Measurements from ENCODE around the gene DNAJC16.

DNAJC16 gene

GRCh38 chr1:15543251-15543588 is 16.6 kb downstream of the DNAJC16 start:
- no peak overlapping the region for H3K4me3 ChIP-seq (ENCODE audit: control insufficient read depth, low read depth, low read length)
- TF ChIP-seq CTCF (conservative IDR thresholded peaks at IDR 0.05; ENCODE audit: control insufficient read depth, insufficient read depth, low read depth, low read length) = no peak
- no peak for DNase-seq (ENCODE audit: low read depth)

GRCh38 chr1:15543589-15544568 is 17.2 kb downstream of the DNAJC16 start:
- no peak overlapping the region for H3K4me3 ChIP-seq (ENCODE audit: control insufficient read depth, low read depth, low read length)
- no peak for TF ChIP-seq CTCF (conservative IDR thresholded peaks at IDR 0.05; ENCODE audit: control insufficient read depth, insufficient read depth, low read depth, low read length)
- peak; percentile 33 for DNase-seq (ENCODE audit: low read depth)

DNA sequence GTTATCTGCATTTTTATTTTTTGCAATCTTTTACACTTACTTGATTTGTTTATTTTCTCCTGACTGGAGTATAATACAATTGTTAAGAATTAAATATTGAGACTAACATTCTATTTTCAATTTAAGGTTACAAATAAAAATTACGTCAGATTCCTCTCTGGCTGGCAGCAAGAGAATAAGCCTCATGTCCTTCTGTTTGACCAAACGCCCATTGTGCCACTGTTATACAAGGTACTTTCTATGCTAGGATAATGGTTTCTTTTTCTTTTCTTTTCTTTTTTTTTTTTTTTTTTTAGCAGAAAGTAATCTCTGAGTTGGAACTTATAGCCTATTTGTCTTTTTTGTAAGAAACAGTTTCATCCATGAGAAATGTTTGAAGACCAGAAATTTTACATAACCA is 20.0 kb downstream of the DNAJC16 start:
- no peak for DNase-seq (ENCODE audit: low read depth)
- H3K4me3 ChIP-seq (ENCODE audit: control insufficient read depth, low read depth, low read length) = no peak overlapping the region
- TF ChIP-seq CTCF (conservative IDR thresholded peaks at IDR 0.05; ENCODE audit: control insufficient read depth, insufficient read depth, low read depth, low read length) = no peak

DNA sequence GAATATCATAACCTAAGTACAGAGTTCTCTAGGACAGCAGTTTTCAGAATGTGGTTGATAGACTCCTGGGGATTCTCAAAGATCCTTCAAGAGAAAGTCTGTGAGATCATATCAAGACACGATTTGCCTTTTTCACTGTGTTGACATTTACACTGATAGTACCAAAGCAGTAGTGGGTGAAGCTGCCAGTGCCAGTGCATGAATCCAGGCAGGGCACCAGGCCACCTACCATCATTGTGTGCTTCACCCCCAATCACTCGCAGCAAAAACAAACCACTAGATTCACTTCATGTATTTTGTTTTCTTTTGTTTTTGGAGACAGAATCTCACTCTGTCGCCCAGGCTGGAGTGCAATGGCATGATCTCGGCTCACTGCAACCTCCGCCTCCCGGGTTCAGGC is 23.9 kb downstream of the DNAJC16 start:
- no peak for TF ChIP-seq CTCF (conservative IDR thresholded peaks at IDR 0.05; ENCODE audit: control insufficient read depth, insufficient read depth, low read depth, low read length)
- DNase-seq (ENCODE audit: low read depth) = no peak
- no peak overlapping the region for H3K4me3 ChIP-seq (ENCODE audit: control insufficient read depth, low read depth, low read length)

- no peak overlapping the region for H3K4me3 ChIP-seq (ENCODE audit: control insufficient read depth, low read depth, low read length)
- no peak for TF ChIP-seq CTCF (conservative IDR thresholded peaks at IDR 0.05; ENCODE audit: control insufficient read depth, insufficient read depth, low read depth, low read length)
These were observed 30.4 kb downstream of the DNAJC16 start for GRCh38 chr1:15557008-15557407.

GRCh38 chr1:15557594-15557993 is 30.9 kb downstream of the DNAJC16 start:
- peak; percentile 34 for DNase-seq (ENCODE audit: low read depth)
- TF ChIP-seq CTCF (conservative IDR thresholded peaks at IDR 0.05; ENCODE audit: control insufficient read depth, insufficient read depth, low read depth, low read length) = no peak
- no peak overlapping the region for H3K4me3 ChIP-seq (ENCODE audit: control insufficient read depth, low read depth, low read length)

More at GRCh38 chr1:15557008-15557407, 30.4 kb downstream of the DNAJC16 start:
- DNase-seq (ENCODE audit: low read depth) = no peak
